ENCODE measurements around the gene ZNF407.

- TF ChIP-seq CTCF (IDR thresholded peaks at IDR 0.05; ENCODE audit: low read length) (no peak), EZH2 (optimal IDR thresholded peaks at IDR 0.05; ENCODE audit: low read depth, low read length) (no peak)
Observed at GRCh38 chr18:74995419-74995736, 397.7 kb downstream of the ZNF407 start.

Measured in MM.1S (cell line).